Epithelial cell of esophagus (primary cell): ENCODE data around the gene KRTAP2-3.
"Not testable (repeated sequence)": the region's sequence is repeated elsewhere in the genome, so short reads cannot be mapped to it uniquely, and the experiment has no call there.

ENCODE experiments used
- DNase-seq: peaks from one replicate; pipeline ENCODE4 v3.0.0; 2010; ENCODE audit warnings: low read depth
- H3K4me3 ChIP-seq: 2 replicates; pipeline ENCODE4 v1.5.1; 2011; ENCODE audit warnings: mild to moderate bottlenecking, low read length, control low read depth
- TF ChIP-seq, protein P1 (sequence below): IDR thresholded peaks from 2 replicates; pipeline ENCODE4 v1.5.1; 2011; ENCODE audit warnings: low read depth, mild to moderate bottlenecking, low read length, control low read depth, inconsistent platforms; ENCODE audit not compliant: insufficient read depth; ENCODE audit errors: missing control alignments

KRTAP2-3 gene

DNA sequence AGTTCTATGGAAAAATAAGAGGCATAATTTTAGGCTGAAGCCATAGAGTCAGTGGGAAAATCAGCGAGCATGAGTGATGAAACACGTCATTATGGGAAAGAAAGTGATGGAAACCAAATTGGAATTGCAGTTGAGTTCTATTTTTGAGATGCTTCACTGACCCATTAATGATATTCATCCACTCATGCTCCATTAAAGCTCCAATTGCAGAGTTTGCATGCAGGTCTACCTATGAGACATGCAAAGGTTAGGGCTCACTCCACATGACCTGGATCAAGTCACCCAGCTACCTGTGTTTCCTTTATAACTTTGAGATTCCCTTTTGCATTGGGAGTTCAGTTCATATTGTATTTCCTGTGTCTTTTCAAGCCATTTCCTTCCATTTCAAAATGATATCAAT, 13.8 kb upstream of the KRTAP2-3 start:
- no peak overlapping the region for H3K4me3 ChIP-seq
- TF ChIP-seq, protein P1, sequence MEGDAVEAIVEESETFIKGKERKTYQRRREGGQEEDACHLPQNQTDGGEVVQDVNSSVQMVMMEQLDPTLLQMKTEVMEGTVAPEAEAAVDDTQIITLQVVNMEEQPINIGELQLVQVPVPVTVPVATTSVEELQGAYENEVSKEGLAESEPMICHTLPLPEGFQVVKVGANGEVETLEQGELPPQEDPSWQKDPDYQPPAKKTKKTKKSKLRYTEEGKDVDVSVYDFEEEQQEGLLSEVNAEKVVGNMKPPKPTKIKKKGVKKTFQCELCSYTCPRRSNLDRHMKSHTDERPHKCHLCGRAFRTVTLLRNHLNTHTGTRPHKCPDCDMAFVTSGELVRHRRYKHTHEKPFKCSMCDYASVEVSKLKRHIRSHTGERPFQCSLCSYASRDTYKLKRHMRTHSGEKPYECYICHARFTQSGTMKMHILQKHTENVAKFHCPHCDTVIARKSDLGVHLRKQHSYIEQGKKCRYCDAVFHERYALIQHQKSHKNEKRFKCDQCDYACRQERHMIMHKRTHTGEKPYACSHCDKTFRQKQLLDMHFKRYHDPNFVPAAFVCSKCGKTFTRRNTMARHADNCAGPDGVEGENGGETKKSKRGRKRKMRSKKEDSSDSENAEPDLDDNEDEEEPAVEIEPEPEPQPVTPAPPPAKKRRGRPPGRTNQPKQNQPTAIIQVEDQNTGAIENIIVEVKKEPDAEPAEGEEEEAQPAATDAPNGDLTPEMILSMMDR: no peak
- DNase-seq: no peak

DNA sequence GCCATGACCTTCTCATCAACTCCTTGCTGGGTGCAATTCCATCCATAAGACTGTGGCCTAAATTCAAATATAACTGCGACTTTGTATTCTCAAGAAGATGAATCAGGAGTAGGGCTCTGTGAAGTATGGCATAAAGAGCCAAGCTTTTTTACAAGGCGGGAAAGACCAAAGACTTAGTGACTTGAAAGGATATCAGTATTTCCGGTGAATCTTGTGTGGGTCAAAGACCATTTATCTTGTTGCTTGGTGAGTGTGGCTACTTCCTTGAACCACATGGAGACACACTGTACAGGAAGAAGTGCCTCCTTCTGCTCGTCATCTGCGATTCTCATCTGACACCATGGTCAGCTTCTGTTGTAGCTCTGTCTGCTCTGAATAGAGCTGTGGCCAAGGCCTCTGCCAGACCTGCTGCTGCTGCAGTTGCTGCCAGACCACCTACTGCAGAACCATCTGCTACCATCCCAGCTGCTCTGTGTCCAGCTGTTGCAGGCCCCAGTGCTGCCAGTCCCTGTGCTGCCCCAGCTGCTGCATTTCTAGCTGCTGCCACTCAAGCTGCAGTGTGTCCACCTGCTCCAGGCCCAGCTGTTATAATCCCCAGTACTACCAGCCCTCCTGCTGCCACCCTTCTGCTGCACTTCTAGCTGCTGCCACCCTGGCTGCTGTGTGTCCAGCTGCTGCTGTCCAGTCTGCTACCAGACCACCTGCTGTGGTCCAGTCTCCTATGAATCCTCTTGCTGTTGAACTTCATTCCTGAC, 11.9 kb upstream of the KRTAP2-3 start:
- H3K4me3 ChIP-seq: no peak overlapping the region
- TF ChIP-seq, protein P1: no peak
- no peak for DNase-seq

DNA sequence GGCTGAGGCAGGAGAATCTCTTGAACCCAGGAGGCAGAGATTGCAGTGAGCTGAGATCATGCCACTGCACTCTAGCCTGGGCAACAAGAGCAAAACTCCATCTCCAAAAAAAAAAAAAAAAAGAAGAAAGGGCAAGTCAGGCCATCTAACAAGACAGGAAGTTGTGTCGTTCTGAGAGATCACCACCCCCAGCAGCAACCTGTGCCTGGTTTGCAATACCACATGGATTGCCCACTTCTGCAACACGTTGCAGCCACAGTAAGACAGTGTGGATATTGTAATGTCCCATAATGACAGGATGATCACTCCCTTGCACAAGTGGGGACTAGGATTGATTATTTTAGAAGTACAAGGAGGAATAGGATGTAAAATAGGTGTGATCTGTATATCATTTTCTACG, 9.1 kb upstream of the KRTAP2-3 start:
- TF ChIP-seq, protein P1: no peak
- no peak overlapping the region for H3K4me3 ChIP-seq
- no peak for DNase-seq

DNA sequence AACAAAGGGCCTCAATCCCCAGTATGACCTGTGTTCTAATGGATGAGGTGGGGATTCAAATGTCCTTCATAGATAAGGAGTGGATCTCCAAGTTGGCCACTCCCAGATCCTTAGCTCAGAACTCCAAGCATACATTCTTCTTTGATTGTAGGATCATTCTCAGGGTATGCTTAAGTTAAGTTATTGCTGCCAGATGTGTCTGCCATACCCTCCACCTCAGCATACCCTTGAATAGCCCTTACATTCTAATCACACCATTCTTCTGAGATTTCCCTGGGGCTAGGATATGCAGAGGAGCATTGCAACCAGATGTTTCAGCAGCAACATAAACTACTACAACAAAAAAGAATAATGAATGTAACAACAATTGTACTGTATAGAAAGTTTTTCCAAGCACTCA, 7.4 kb upstream of the KRTAP2-3 start:
- DNase-seq: no peak
- H3K4me3 ChIP-seq: no peak overlapping the region
- TF ChIP-seq, protein P1: no peak

DNA sequence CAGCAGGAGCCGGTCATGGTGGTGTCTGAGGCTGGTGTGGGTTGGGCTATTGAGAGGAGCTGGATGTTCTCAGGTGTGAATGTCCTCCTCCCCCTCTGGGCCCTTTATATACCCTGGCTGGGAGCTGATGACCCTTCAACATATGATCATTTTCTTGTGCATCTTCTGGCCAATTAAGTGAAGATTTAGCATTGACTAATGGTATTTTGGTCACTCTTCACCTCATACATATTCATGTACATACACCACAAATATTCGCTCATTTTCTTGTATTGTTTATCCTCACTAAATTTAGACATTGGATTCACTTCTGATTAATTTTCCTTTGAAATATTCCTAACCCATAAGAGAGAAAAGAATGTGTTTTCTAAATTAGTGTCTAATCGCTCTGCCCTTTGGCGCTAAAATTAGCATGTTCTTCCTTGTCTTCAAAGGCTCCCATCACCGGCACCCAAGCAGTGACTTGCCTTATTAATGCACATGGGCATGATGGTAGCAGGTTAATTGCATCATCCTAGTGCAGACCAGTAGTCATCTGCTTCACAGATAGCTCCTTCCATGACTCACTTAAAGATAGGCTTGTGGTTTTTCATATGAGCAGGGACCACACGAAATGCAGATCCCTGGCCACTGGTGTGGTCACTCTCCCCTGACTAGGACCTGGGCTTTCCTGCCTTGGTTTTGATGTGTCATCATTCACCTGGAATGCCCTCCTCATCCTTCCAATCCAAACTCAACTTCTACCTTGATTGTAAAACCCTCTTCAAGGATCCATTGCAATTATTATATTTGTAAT, 6.1 kb upstream of the KRTAP2-3 start, which contains the start of gene KRTAP2-4:
TSS of gene KRTAP2-4 (minus strand) at position 51 of the 796 bp plus-strand sequence. CDS start at position 17, 34 bp downstream.
- H3K4me3 ChIP-seq: no peak within 1 kb of the TSS
- TF ChIP-seq, protein P1: no peak
- DNase-seq: peak; percentile 96

DNA sequence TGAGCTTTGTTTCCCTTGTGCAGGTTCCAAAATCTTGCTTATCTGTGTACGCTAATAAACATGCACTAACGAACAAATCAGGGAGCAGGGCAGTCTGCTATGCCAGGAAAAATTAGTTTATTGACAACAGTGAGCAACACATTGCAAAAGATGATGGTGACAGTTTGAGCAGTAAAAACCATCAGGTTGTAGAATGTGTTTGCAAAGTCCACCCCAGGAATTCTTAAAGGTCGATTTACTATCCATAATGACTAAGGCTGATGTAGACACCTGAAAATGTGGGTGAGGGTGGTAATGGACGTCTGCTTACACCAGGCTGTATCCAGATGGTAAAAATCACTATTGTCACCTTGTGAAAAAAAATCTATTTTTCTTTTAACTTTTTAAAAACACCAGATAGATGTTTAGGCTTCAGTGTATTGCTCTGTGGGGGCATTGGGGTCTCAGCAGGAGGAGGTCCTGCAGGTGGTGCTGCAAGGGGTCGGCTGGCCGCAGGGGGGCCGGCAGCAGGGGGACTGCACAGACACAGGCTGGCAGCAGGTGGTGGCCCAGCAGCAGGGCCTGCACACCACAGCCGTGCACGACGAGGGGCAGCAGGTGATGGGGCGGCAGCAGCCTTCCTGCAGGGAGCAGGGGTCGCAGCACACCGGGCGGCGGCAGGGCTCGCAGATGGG, 5.2 kb upstream of the KRTAP2-3 start:
- not testable (repeated sequence) for H3K4me3 ChIP-seq, DNase-seq

DNA sequence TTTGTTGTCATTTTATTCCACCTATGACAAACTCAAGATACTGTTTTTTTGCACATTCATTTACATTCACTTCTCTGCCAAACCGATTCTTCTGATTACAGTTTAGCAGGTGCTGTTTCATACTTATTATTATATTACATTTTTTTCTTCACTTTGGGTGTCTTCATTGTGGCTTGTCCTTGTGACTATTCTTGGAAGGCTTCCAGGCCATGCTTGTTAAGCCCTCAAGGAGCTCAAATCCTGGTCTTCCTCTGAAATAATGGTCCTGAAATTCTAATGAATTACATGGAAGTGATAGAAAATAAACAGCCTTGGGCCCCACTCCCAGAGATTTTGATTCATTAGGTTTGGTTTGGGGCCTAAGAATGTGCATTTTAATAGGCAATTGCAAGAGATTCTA, 4.4 kb upstream of the KRTAP2-3 start:
- no peak overlapping the region for H3K4me3 ChIP-seq
- no peak for DNase-seq
- TF ChIP-seq, protein P1: no peak
